ENCODE results near the gene CACNA2D3. TPM values are rescaled to one million over a fixed set of nuclear protein-coding genes. Genes with fewer than 3 reads are reported as not detected.
A peak's percentile ranks its signal among the peaks of the same experiment; 100 is the strongest.
"Not testable (repeated sequence)": the region's sequence is repeated elsewhere in the genome, so short reads cannot be mapped to it uniquely, and the experiment has no call there.

Gene CACNA2D3
- total and polyA plus RNA-seq, 9 donors: 1.4 to 3.1 (median 2.3) TPM

- H3K27ac ChIP-seq (ENCODE audit: low read length): no peak overlapping the region
- H3K9me3 ChIP-seq (replicated peaks; ENCODE audit: control insufficient read depth, low read depth, low read length): no peaks in the 10 kb centered on the region
- no peak overlapping the region for H3K4me3 ChIP-seq (ENCODE audit: low read length)
- no peaks in the 10 kb centered on the region for H3K4me1 ChIP-seq (ENCODE audit: control insufficient read depth, insufficient read depth, low read length)
- no peaks in the 10 kb centered on the region for H3K27me3 ChIP-seq (ENCODE audit: control insufficient read depth, insufficient read depth, low read length)
- WGBS (ENCODE audit: insufficient coverage): 66% methylated on average over 2 of the region's 3 CpGs
- no peaks in the 10 kb centered on the region for H3K36me3 ChIP-seq (ENCODE audit: control insufficient read depth, insufficient read depth, low read length)
- no peak for DNase-seq
These were observed 847.3 kb downstream of the CACNA2D3 start for GRCh38 chr3:54969652-54970051.

GRCh38 chr3:54970895-54971294, 848.5 kb downstream of the CACNA2D3 start:
- H3K27ac ChIP-seq (ENCODE audit: low read length): no peak overlapping the region
- DNase-seq: peak; percentile 59
- H3K36me3 ChIP-seq (ENCODE audit: control insufficient read depth, insufficient read depth, low read length): no peaks in the 10 kb centered on the region
- H3K4me3 ChIP-seq (ENCODE audit: low read length): no peak overlapping the region
- H3K27me3 ChIP-seq (ENCODE audit: control insufficient read depth, insufficient read depth, low read length): no peaks in the 10 kb centered on the region
- no peaks in the 10 kb centered on the region for H3K4me1 ChIP-seq (ENCODE audit: control insufficient read depth, insufficient read depth, low read length)
- H3K9me3 ChIP-seq (replicated peaks; ENCODE audit: control insufficient read depth, low read depth, low read length): no peaks in the 10 kb centered on the region
- no CpG with 5 or more reads among the region's 1 CpG for WGBS (ENCODE audit: insufficient coverage)

- Histone ChIP-seq H3K4me1 (ENCODE audit: control insufficient read depth, insufficient read depth, low read length) (no peaks in the 10 kb centered on the region), H3K4me3 (ENCODE audit: low read length) (no peak overlapping the region), H3K9me3 (replicated peaks; ENCODE audit: control insufficient read depth, low read depth, low read length) (no peaks in the 10 kb centered on the region), H3K36me3 (ENCODE audit: control insufficient read depth, insufficient read depth, low read length) (no peaks in the 10 kb centered on the region), H3K27me3 (ENCODE audit: control insufficient read depth, insufficient read depth, low read length) (no peaks in the 10 kb centered on the region), H3K27ac (ENCODE audit: low read length) (no peak overlapping the region)
- no CpG with 5 or more reads among the region's 1 CpG for WGBS (ENCODE audit: insufficient coverage)
- DNase-seq: no peak
These were observed 855.1 kb downstream of the CACNA2D3 start for GRCh38 chr3:54977439-54977838.

- H3K4me3 ChIP-seq (ENCODE audit: low read length); H3K4me1 ChIP-seq (ENCODE audit: control insufficient read depth, insufficient read depth, low read length); H3K27me3 ChIP-seq (ENCODE audit: control insufficient read depth, insufficient read depth, low read length); DNase-seq; H3K27ac ChIP-seq (ENCODE audit: low read length); H3K36me3 ChIP-seq (ENCODE audit: control insufficient read depth, insufficient read depth, low read length); H3K9me3 ChIP-seq (replicated peaks; ENCODE audit: control insufficient read depth, low read depth, low read length): not testable (repeated sequence)
- 100% methylated on average over 1 of the region's 4 CpGs for WGBS (ENCODE audit: insufficient coverage)
These were observed 855.6 kb downstream of the CACNA2D3 start for GRCh38 chr3:54977946-54978345.

GRCh38 chr3:54982807-54983206, 860.5 kb downstream of the CACNA2D3 start:
- H3K4me1 ChIP-seq (ENCODE audit: control insufficient read depth, insufficient read depth, low read length): peaks cover 3% of the 10 kb centered on the region
- H3K27ac ChIP-seq (ENCODE audit: low read length): no peak overlapping the region
- no peaks in the 10 kb centered on the region for H3K27me3 ChIP-seq (ENCODE audit: control insufficient read depth, insufficient read depth, low read length)
- 83% methylated on average over 2 of the region's 4 CpGs for WGBS (ENCODE audit: insufficient coverage)
- H3K4me3 ChIP-seq (ENCODE audit: low read length): no peak overlapping the region
- no peaks in the 10 kb centered on the region for H3K36me3 ChIP-seq (ENCODE audit: control insufficient read depth, insufficient read depth, low read length)
- no peaks in the 10 kb centered on the region for H3K9me3 ChIP-seq (replicated peaks; ENCODE audit: control insufficient read depth, low read depth, low read length)
- DNase-seq: no peak

- Histone ChIP-seq H3K27me3 (ENCODE audit: control insufficient read depth, insufficient read depth, low read length) (no peaks in the 10 kb centered on the region), H3K27ac (ENCODE audit: low read length) (no peak overlapping the region), H3K4me1 (ENCODE audit: control insufficient read depth, insufficient read depth, low read length) (peaks cover 9% of the 10 kb centered on the region), H3K9me3 (replicated peaks; ENCODE audit: control insufficient read depth, low read depth, low read length) (no peaks in the 10 kb centered on the region), H3K36me3 (ENCODE audit: control insufficient read depth, insufficient read depth, low read length) (no peaks in the 10 kb centered on the region), H3K4me3 (ENCODE audit: low read length) (no peak overlapping the region)
- DNase-seq: no peak
- 67% methylated on average over 1 of the region's 5 CpGs for WGBS (ENCODE audit: insufficient coverage)
These were observed 861.1 kb downstream of the CACNA2D3 start for GRCh38 chr3:54983266-54984099.

GRCh38 chr3:54985856-54986255, 863.5 kb downstream of the CACNA2D3 start:
- Histone ChIP-seq H3K4me1 (ENCODE audit: control insufficient read depth, insufficient read depth, low read length) (peaks cover 23% of the 10 kb centered on the region), H3K27ac (ENCODE audit: low read length) (no peak overlapping the region), H3K27me3 (ENCODE audit: control insufficient read depth, insufficient read depth, low read length) (no peaks in the 10 kb centered on the region), H3K9me3 (replicated peaks; ENCODE audit: control insufficient read depth, low read depth, low read length) (no peaks in the 10 kb centered on the region), H3K4me3 (ENCODE audit: low read length) (no peak overlapping the region), H3K36me3 (ENCODE audit: control insufficient read depth, insufficient read depth, low read length) (no peaks in the 10 kb centered on the region)
- 77% methylated on average over 2 of the region's 4 CpGs for WGBS (ENCODE audit: insufficient coverage)
- DNase-seq: no peak

GRCh38 chr3:54986294-54986693, 863.9 kb downstream of the CACNA2D3 start:
- WGBS (ENCODE audit: insufficient coverage): 33% methylated on average over 1 of the region's 4 CpGs
- DNase-seq: peak; percentile 63
- Histone ChIP-seq H3K4me3 (ENCODE audit: low read length) (no peak overlapping the region), H3K36me3 (ENCODE audit: control insufficient read depth, insufficient read depth, low read length) (no peaks in the 10 kb centered on the region), H3K27me3 (ENCODE audit: control insufficient read depth, insufficient read depth, low read length) (no peaks in the 10 kb centered on the region), H3K27ac (ENCODE audit: low read length) (no peak overlapping the region), H3K4me1 (ENCODE audit: control insufficient read depth, insufficient read depth, low read length) (peaks cover 23% of the 10 kb centered on the region), H3K9me3 (replicated peaks; ENCODE audit: control insufficient read depth, low read depth, low read length) (no peaks in the 10 kb centered on the region)

- peak; percentile 27 for DNase-seq
- Histone ChIP-seq H3K27ac (ENCODE audit: low read length) (no peak overlapping the region), H3K4me3 (ENCODE audit: low read length) (no peak overlapping the region), H3K4me1 (ENCODE audit: control insufficient read depth, insufficient read depth, low read length) (peaks cover 23% of the 10 kb centered on the region), H3K9me3 (replicated peaks; ENCODE audit: control insufficient read depth, low read depth, low read length) (no peaks in the 10 kb centered on the region), H3K36me3 (ENCODE audit: control insufficient read depth, insufficient read depth, low read length) (no peaks in the 10 kb centered on the region), H3K27me3 (ENCODE audit: control insufficient read depth, insufficient read depth, low read length) (no peaks in the 10 kb centered on the region)
- WGBS (ENCODE audit: insufficient coverage): 58% methylated on average over 4 of the region's 4 CpGs
These were observed 865.4 kb downstream of the CACNA2D3 start for GRCh38 chr3:54987719-54988118.

- no peaks in the 10 kb centered on the region for H3K9me3 ChIP-seq (replicated peaks; ENCODE audit: control insufficient read depth, low read depth, low read length)
- no peaks in the 10 kb centered on the region for H3K36me3 ChIP-seq (ENCODE audit: control insufficient read depth, insufficient read depth, low read length)
- no peaks in the 10 kb centered on the region for H3K27me3 ChIP-seq (ENCODE audit: control insufficient read depth, insufficient read depth, low read length)
- peak overlapping the region; percentile 18 for H3K27ac ChIP-seq (ENCODE audit: low read length)
- 12% methylated on average over 3 of the region's 4 CpGs for WGBS (ENCODE audit: insufficient coverage)
- no peak for DNase-seq
- H3K4me3 ChIP-seq (ENCODE audit: low read length): no peak overlapping the region
- H3K4me1 ChIP-seq (ENCODE audit: control insufficient read depth, insufficient read depth, low read length): peaks cover 23% of the 10 kb centered on the region
These were observed 866.0 kb downstream of the CACNA2D3 start for GRCh38 chr3:54988302-54988837.

All from muscle of leg (tissue), 11 donors.